KOPT-K1 (cell line): Measurements from ENCODE around the gene GSG1L2.

Experiments used
- H3K27ac ChIP-seq: fragments of 200-600 bp; sonication (generic); 2 replicates; pipeline ENCODE4 v1.5.1; 2016; ENCODE audit warnings: antibody characterized with exemption, mild to moderate bottlenecking, low read depth, low read length; ENCODE audit not compliant: poor library complexity, severe bottlenecking
- H3K36me3 ChIP-seq: fragments of 200-600 bp; sonication (generic); 2 replicates; pipeline ENCODE4 v1.5.1; 2017; ENCODE audit warnings: antibody characterized with exemption, mild to moderate bottlenecking, low read length, moderate library complexity; ENCODE audit not compliant: insufficient read depth
- H3K9me3 ChIP-seq: fragments of 200-600 bp; sonication (generic); 2 replicates; pipeline ENCODE4 v1.5.1; 2017; ENCODE audit warnings: antibody characterized with exemption, low read length, mild to moderate bottlenecking; ENCODE audit not compliant: insufficient read depth, poor library complexity, severe bottlenecking

GSG1L2 gene

DNA sequence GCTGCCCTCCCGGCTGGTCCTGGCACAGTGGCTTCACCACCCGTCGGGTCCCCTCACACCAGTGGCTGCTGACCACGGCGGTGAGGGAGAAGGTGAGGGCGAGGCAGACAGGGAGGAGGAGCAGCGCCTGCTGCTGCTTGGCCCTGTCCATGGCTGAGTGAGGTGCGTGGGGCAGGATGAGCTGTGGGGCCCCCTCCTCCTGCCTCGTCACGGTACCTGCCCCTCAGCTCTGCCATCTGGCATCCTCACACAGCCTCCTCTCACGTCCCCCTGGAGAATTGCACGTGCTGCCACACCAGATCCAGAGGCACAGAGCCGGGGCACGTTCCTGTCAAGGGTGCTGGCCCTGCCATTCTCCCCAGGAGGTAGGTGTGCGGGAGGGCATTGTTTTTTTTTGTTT lies at the start of gene GSG1L2:
GSG1L2 (minus strand) TSS at position 159 of the 400 bp plus-strand sequence; CDS start at position 151, 8 bp downstream.
- Histone ChIP-seq H3K9me3 (no peaks in the 10 kb centered on the region), H3K27ac (no peak within 1 kb of the TSS), H3K36me3 (no peaks in the 10 kb centered on the region)

DNA sequence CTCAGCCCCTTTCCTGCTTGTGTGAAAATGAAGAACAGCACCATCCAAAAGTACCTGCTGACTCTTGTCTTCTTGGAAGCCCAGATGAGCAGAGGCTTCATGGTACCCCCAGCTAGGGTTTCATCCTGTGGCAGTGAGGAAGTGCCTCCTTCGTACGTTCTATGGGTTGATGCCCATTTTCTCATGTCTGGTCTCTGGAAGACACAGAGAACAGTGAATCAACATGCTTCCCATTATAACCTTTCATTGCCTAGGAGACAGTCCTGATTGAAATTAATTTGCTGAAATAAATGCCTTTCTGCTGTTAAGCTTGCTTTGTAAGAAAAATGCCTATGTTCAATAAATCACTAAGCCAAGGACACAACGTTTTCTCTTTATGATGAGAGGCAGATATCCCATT lies 46.7 kb upstream of the GSG1L2 start:
- no peak overlapping the region for H3K27ac ChIP-seq
- no peaks in the 10 kb centered on the region for H3K9me3 ChIP-seq
- no peaks in the 10 kb centered on the region for H3K36me3 ChIP-seq

DNA sequence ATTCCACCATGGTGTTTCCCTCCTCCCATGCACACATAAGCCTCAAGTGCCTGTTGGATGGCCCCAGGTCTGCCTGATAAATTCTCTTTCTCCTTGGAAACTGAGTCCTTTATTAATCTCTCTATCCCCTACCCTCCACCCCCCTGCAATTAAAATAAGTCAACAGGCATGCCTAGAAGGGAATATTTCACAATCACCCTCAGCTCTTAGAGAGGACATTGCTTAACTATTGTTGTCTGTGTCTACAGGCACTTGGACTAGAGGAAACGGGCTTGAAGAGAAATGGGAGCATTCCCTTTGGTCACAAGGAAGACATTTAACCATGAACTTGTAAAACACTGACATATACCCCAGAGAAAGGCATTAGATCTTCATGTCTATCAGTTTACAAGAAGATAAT lies 43.7 kb upstream of the GSG1L2 start:
- Histone ChIP-seq H3K36me3 (no peaks in the 10 kb centered on the region), H3K27ac (no peak overlapping the region)

DNA sequence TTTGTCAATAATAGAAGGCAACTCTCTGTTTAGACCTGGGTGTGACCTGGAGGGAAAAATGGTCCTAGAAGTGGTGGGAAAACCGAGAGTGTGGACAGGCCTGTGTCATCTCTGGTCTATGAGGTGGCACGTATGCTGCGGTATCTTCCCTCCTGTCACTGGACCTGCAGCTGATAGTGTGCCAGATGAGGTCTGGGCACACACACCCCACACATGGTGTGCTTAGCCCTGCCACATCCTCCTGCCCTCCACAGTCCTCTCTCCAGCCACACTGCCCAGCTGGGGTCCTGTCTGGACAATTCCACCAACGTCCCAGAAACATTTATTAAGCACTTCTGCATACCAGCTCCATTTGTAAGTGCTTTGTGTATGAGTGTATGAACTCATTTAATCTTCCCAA lies 41.1 kb upstream of the GSG1L2 start:
- Histone ChIP-seq H3K9me3 (peaks cover 25% of the 10 kb centered on the region), H3K27ac (no peak overlapping the region), H3K36me3 (no peaks in the 10 kb centered on the region)

More for the DNA sequence above, 43.7 kb upstream of the GSG1L2 start:
- peaks cover 8% of the 10 kb centered on the region for H3K9me3 ChIP-seq

DNA sequence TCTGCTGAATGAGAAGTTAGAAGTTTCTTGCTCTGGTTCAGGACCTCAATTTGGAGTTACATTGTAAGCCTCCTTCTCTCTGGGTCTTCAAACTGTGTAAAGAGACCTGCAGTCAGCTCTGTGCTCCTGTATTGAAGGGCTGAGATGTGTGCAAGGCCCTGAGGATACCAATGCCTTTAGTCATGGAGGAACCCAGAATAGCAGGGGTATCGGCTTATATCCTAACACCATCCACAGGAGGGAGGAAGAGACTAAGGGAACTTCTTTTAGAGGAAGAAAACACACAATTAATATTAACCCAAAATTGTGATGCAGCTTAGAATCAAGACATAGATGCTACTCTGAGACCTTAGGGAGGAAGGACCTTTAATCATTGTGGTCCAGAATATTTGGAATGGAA lies 40.3 kb upstream of the GSG1L2 start:
- H3K36me3 ChIP-seq, result no peaks in the 10 kb centered on the region
- peaks cover 32% of the 10 kb centered on the region for H3K9me3 ChIP-seq
- no peak overlapping the region for H3K27ac ChIP-seq

DNA sequence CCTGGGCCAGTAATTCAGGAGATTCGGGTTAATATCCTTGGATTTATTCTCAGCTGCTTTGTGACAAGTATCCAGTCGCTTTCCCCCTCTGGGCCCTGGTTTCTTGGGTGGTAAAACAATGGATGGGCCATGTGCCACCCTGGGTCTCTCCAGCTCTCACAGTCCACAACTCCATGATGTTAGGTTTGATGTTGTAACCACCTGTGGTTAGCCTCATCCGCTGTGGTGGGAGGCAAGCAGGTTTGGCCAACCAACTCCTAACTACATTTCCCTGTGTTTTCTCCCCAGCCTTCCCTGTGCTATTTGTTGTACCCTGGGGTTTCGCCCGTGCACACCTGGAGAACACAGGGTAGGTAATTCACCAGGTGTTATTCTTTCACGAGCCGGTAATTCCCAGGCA lies 39.0 kb upstream of the GSG1L2 start:
- Histone ChIP-seq H3K36me3 (no peaks in the 10 kb centered on the region), H3K27ac (no peak overlapping the region), H3K9me3 (peaks cover 33% of the 10 kb centered on the region)

DNA sequence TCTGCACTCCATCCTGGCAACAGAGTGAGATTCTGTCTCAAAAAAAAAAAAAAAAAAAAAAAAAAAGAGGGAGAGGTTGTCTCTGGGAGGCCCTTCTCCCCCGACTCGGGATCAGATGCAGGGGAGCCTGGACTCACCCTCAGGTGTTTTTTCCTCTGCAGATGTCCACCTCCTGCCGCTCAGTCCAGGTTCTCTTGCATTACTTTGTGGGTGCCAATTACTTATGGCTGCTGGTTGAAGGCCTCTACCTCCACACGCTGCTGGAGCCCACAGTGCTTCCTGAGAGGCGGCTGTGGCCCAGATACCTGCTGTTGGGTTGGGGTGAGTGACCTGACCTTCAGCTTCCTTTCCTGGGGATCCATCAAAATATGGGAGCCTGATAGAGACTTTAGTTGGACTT lies 37.9 kb upstream of the GSG1L2 start:
- H3K27ac ChIP-seq, result no peak overlapping the region
- H3K36me3 ChIP-seq, result no peaks in the 10 kb centered on the region
- peaks cover 33% of the 10 kb centered on the region for H3K9me3 ChIP-seq

DNA sequence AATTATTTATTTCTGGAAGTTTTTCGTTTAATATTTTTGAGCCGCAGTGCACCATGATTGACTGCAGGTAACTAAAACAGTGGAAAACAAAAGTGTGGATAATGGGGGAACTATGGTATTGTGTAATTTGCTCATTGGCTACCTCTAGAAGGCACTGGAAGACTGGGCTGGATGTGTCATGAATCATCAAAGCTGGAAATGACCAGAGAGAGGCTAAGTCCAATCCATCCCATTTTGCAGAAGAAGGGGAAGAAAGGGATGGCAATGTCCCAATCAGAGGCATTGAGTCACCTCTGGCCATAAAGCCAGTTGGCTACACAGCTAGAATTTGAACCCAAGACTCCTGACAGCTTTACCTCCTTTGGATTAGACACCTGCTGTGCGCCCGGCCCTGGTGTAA lies 33.2 kb upstream of the GSG1L2 start:
- Histone ChIP-seq H3K9me3 (peaks cover 19% of the 10 kb centered on the region), H3K27ac (no peak overlapping the region), H3K36me3 (no peaks in the 10 kb centered on the region)

DNA sequence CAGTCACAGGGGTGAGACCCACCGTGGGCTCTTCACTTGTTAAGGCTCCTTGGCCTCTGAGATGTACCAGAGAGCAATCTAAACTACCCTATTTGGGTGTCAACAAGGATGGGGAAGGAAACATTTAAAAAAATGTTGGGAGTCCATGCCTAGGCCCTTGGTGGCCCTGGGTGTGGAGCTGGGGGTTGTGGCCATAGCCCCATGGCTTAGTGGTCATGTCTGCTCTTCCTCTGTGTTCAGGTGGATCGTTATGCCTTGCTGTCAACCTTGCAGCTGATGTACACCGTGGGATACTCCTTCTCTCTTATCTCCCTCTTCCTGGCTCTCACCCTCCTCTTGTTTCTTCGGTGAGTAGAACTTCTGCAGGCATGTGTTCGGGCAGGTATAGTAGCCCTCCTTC lies 32.4 kb upstream of the GSG1L2 start:
- H3K27ac ChIP-seq, result no peak overlapping the region
- H3K9me3 ChIP-seq, result peaks cover 17% of the 10 kb centered on the region

DNA sequence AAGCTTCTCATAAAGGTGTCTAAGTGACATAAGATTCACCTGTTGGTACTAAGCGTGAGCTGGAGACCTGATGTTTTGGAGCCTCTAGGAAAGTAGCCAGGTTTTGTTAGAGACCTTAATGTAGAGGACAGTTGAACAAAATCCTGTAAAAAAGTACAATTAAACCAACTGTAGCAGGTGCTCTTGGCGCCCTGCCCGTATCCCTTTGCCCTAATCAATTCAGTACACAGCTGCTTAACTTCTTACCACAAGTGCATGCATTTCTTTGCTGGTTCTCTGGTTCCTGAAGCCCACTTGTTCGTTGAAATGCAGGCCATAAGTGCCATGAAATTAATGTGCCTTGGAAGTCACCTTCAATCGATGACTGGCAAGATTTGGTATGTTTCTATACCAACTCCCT lies 28.3 kb upstream of the GSG1L2 start:
- Histone ChIP-seq H3K27ac (no peak overlapping the region), H3K9me3 (no peaks in the 10 kb centered on the region), H3K36me3 (no peaks in the 10 kb centered on the region)

More for the DNA sequence above, 32.4 kb upstream of the GSG1L2 start:
- H3K36me3 ChIP-seq, result no peaks in the 10 kb centered on the region

DNA sequence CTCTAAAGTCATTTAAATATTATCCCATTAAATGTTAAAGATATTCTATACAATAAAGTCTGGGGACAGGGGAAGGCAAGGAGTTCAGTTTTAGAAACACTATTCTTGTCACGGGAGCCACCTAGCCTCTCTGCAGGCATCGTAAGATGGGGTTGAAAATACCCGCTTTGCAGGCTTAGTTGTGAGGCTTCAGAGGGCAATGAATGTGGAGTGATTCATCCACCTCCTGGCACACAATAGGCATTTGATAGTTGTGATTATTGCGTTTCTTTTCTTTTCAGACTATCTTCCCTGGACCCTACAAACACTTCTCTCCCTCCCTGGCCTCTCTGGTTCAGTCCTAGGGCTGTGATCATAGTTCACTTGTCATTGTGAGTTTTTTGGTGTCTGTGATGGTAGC lies 23.4 kb upstream of the GSG1L2 start:
- Histone ChIP-seq H3K27ac (no peak overlapping the region), H3K9me3 (no peaks in the 10 kb centered on the region), H3K36me3 (no peaks in the 10 kb centered on the region)

DNA sequence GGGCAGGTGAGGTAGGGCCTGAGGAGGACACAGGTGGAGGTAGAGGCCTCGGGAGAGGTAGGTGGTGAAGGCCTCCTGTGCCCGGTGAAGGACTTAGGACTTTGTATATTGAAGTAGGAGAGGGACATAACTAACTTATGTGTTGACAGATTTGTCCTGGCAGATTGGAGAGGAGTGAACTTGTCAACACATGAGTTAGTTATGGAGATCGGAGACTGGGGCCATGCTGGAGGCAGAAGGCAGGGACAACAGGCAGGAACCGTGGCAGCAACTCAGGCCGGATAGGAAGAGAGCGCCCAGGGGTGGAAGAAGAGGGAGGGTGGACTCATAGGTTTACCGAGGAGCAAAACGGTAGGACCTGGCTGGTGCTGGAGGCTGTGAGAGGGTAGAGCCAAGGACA lies 22.3 kb upstream of the GSG1L2 start:
- H3K9me3 ChIP-seq, result no peaks in the 10 kb centered on the region
- no peak overlapping the region for H3K27ac ChIP-seq
- no peaks in the 10 kb centered on the region for H3K36me3 ChIP-seq

DNA sequence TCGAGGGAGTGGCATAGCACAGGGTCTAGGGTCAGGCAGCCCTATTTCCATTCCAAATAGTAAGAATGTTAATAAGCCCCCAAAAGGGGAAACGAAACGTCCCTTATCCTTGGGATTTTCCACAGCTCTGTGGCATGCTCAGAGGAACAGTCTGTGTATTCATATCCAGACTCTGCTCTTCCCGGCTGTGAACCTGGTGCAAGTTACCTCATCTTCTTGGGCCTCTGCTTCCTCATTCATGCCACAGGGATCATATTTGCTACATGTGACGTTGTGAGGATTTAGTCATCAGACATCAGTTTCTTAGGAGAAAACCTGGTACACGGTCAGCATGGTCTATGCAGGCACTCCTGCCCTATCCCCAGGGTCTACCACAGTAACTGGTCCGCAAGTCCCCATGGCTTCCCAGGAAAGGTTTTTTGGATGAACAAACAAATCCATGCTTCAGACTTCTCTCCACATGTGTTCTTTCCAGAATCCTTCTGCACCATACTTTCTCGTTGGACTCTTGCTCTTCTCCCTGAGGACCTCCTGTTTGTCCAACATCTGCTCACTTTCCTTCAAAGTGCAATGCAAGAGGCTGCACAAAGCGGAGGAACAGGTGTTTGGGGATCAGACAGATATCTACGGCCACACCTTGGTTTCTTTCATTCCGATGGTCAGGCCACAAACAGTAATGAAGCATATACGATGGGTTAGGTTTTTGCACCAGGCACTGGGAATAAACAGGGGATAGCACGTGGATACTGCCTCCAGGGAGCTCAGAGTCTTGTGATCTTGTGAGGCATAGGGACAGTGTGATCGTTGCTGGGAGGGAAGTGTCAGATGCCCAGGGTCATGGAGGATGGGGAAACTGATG lies 21.5 kb upstream of the GSG1L2 start:
- Histone ChIP-seq H3K27ac (no peak overlapping the region), H3K36me3 (no peaks in the 10 kb centered on the region), H3K9me3 (no peaks in the 10 kb centered on the region)

DNA sequence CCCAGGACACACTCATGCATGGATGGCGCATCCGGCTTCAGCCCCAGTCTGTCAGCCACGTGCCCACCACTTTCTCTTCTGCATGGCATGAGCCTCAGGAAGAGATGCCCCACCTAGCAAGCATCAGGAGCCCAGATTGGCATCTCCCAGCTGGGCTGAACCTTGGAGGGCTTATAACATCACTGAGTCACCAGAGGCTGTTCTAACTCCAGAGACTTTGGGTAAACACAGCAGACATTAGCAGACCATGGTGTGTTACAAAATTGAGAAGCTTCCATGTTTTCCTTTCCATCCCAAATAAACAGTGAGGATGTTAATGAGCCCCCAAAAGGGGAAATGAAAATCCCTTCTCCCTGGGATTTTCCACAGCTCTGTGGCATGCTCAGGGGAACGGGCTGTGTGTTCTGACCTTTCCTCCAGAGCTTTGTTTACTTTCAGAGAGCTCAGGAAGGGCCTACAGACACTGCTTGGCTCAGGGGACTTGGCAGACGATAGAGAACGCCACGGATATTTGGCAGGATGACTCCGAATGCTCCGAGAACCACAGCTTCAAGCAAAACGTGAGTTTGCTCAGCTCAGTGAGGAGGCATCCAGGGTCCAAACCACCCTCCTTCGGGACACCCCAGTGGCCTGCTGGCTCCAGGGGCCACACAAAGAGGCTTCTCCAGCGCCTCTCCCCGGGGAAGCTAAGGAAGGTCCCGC lies 20.3 kb upstream of the GSG1L2 start:
- Histone ChIP-seq H3K36me3 (no peaks in the 10 kb centered on the region), H3K27ac (no peak overlapping the region), H3K9me3 (no peaks in the 10 kb centered on the region)

DNA sequence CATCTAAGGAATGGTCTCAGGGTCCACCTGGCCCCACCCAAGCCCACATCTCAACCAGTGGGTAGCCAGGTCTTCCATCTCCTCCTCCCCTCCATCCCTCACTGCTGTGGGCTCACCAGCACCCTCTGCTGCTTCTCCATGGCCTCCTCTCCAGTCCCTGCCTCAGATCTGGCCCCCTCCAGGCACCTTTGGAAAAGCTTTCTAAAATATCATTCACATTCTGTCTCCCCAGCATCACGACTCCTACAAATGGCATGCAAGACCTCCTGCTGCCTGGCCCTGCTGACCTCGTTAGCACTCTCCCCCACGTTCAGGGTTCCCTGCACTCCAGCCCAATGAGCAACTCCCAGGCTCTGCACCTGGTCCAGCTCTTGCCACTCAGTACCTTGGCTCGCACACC lies 17.6 kb upstream of the GSG1L2 start:
- Histone ChIP-seq H3K9me3 (no peaks in the 10 kb centered on the region), H3K36me3 (no peaks in the 10 kb centered on the region), H3K27ac (no peak overlapping the region)
